ENCODE data around the gene TMPRSS4.

Gene TMPRSS4

GRCh38 chr11:118157186-118157895 is 80.5 kb downstream of the TMPRSS4 start:
- DNase-seq, result no peak

DNA sequence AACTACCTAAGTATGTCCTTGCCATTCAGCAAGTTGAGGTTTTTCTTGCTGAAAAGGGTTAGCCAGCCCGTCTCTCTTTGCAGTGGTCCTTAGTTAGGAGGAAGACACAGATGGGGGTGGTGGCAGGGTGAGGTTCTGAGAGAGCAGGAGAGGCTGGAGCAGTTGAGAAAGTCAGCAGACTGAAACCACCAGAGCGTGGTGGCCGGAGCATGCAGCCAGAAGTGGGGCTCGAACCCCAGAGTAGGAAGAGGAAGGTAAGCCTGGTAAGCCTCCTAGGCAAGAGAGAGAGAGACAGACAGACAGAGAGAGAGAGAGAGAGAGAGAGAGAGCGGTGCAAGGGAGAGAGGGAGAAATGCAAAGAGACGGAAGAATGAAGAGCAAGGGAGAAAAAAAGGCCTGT is 84.9 kb downstream of the TMPRSS4 start:
- no peak for DNase-seq

DNA sequence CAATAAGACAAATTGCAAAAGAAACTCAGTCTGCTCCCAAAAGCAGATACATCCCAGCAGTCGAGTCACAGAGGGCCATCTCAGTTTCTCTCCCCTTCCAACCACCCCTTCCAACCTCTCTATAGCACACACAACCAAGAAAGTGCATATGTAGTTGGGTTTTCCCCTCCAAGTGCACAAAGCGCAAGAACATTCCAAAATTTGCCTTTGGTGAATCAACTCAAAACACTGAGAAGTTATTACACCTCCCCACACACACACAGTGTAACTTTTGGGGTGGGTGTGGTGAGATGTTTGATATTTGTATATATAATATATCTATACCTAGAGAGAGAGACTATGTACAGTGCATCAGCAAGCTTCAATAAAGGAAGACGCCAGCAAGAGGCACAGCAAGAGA is 86.0 kb downstream of the TMPRSS4 start:
- no peak for DNase-seq

GRCh38 chr11:118163494-118163893 is 86.6 kb downstream of the TMPRSS4 start:
- DNase-seq, result no peak

- DNase-seq, result no peak
Observed at GRCh38 chr11:118164885-118165284, 88.0 kb downstream of the TMPRSS4 start.

DNA sequence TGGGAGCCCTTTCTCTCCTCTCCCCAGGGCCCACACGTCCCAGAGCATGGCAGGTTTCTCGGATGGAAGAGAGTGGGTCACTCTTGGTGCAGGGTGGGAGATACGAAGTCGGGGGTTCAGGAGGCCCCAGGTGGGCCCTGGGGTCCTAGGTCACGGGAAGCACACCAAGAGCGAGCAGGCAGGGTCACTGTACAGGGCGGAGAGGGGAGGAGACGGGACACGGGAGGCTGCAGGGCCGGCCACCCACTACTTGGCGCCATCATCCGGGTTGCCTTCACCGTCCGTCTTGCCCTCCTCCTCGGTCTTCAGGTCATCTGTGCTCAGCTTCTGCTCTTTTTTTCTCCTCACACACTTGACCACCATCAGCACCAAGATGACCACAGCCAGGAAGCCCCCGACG is 89.8 kb downstream of the TMPRSS4 start:
- DNase-seq, result no peak

GRCh38 chr11:118167253-118167652 is 90.4 kb downstream of the TMPRSS4 start:
- no peak for DNase-seq

- no peak for DNase-seq
Observed at GRCh38 chr11:118167906-118168305, 91.0 kb downstream of the TMPRSS4 start.

GRCh38 chr11:118168316-118168715 is 91.4 kb downstream of the TMPRSS4 start:
- DNase-seq, result no peak

DNA sequence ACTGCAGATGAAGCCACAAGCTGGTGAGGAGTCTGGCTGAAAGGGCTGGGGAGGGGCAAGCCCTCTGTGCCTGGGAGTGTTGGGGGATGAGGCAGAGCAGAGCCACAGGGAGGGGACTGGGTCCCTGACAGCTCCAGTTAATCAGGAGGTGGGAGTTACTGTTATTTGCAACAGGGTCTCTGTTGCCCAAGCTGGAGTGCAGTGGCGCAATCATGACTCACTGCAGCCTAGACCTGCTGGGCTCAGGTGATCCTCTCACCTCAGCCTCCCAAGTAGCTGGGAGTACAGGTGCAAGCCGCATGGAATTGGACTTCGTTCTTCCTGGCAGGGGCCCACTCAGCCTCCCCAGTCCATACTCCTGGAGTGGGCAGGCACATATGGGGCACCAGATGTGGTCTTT is 91.9 kb downstream of the TMPRSS4 start:
- no peak for DNase-seq

- no peak for DNase-seq
Observed at GRCh38 chr11:118169300-118170140, 92.6 kb downstream of the TMPRSS4 start.

DNA sequence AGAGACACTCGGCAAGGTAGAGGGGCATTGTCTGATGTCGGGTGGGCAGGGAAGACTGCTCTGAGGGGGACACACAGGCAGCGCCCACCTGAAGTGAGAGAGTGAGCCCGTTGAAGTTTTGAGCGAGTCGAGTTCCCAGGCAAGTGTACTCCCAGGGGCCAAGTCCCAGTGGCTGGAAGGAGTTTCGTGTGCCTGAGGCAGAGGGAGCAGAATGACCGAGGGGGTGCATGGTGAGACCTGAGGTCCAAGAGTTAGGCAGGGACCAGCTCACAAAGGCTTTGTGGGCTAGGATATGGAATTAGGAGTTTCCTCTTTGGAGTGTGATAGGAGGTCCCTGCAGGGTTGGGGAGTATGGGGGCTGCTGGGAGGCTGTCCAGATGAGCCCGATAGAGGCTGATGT is 93.4 kb downstream of the TMPRSS4 start:
- no peak for DNase-seq

DNA sequence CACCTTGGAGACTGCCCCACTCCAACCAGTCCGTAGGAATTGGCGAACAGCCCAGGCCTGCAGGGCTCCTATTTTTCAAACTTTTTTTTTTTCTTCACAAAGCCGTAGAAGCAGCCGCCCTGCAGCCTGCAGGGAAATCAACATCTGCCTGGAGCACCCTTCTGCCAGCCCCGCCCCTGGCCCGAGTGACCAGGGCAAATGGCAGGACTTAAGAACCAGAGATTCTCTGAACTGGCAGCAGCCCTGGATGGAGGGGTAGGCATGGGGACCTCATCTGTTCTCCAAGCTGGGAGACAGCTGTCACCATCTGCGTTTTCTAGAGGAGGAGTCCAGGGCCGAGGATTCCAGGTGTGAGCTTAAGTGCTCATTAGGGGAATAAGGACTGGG is 94.0 kb downstream of the TMPRSS4 start:
- no peak for DNase-seq

Data from 8988T (cell line).